SK-N-SH (cell line): ENCODE measurements around the gene EIF5. TPM values are rescaled to one million over a fixed set of nuclear protein-coding genes. Genes with fewer than 3 reads are reported as not detected.

Experiments
- CTCF ChIA-PET: fragments of 300-600, 350-600 bp; formaldehyde crosslinking; extraction: SDS; loops from one replicate; lab custom pipeline; 2021; lab: Yijun Ruan, JAX
- POLR2A ChIA-PET: fragments of 350-600 bp; sonication (Branson Sonifier 250); formaldehyde crosslinking; extraction: SDS; loops from one replicate; lab custom pipeline; 2020; ENCODE audit warnings: antibody characterized with exemption, inconsistent platforms; lab: Yijun Ruan, JAX
- DNase-seq: peaks from one replicate; pipeline ENCODE4 v3.0.0; 2012
- H2AFZ ChIP-seq: fragments of 200-600 bp; sonication (generic); 2 replicates; pipeline ENCODE4 v1.8.1; 2016; ENCODE audit warnings: antibody characterized with exemption, mild to moderate bottlenecking, low read depth
- H3F3A ChIP-seq: fragments of 200-600 bp; sonication (generic); replicated peaks from 2 replicates; pipeline ENCODE3; 2016; ENCODE audit warnings: antibody characterized with exemption, mild to moderate bottlenecking; ENCODE audit not compliant: insufficient read depth
- H3K27ac ChIP-seq, 2 experiments: fragments of 200-500 bp in 1 of 2; fragments of 200-600 bp in 1 of 2; sonication (Bioruptor generic) in 1 of 2; sonication (generic), shearing (Covaris generic) in 1 of 2; 2 replicates each; pipeline versions ENCODE4 v1.5.1 to v1.6.1; 2014 to 2016; ENCODE audit warnings: low read depth in 2 of 2, inconsistent platforms in 1 of 2, low read length in 1 of 2, mild to moderate bottlenecking in 1 of 2, mixed read lengths in 1 of 2
- H3K27me3 ChIP-seq: fragments of 200-600 bp; sonication (generic), shearing (Covaris generic); 2 replicates; pipeline ENCODE4 v1.6.1; 2016; ENCODE audit warnings: mixed run types; ENCODE audit not compliant: insufficient read depth
- H3K36me3 ChIP-seq, 2 experiments: fragments of 200-500 bp in 1 of 2; fragments of 200-600 bp in 1 of 2; sonication (Bioruptor generic) in 1 of 2; sonication (generic) in 1 of 2; replicated peaks in 1 of 2; 2 replicates each; pipeline versions ENCODE3 to v1.5.1; 2014 to 2016; ENCODE audit warnings: low read length in 1 of 2, mild to moderate bottlenecking in 1 of 2; ENCODE audit not compliant: insufficient read depth in 2 of 2, control insufficient read depth in 1 of 2
- H3K4me1 ChIP-seq, 2 experiments: fragments of 200-500 bp in 1 of 2; fragments of 200-600 bp in 1 of 2; sonication (Bioruptor generic) in 1 of 2; sonication (generic), shearing (Covaris generic) in 1 of 2; 2 replicates each; pipeline versions ENCODE4 v1.5.1 to v1.6.1; 2014 to 2016; ENCODE audit warnings: low read depth in 1 of 2, low read length in 1 of 2, mixed run types in 1 of 2; ENCODE audit not compliant: insufficient read depth in 2 of 2, control insufficient read depth in 1 of 2
- H3K4me2 ChIP-seq: fragments of 200-600 bp; sonication (generic), shearing (Covaris generic); 2 replicates; pipeline ENCODE4 v1.6.1; 2017; ENCODE audit warnings: mixed run types
- H3K4me3 ChIP-seq, 2 experiments: fragments of 200-500 bp in 1 of 2; fragments of 200-600 bp in 1 of 2; sonication (Bioruptor generic) in 1 of 2; sonication (generic), shearing (Covaris generic) in 1 of 2; 2 replicates each; pipeline versions ENCODE4 v1.5.1 to v1.8.1; 2014 to 2016; ENCODE audit warnings: low read depth in 2 of 2, inconsistent platforms in 1 of 2, low read length in 1 of 2, mild to moderate bottlenecking in 1 of 2, mixed read lengths in 1 of 2, moderate library complexity in 1 of 2
- H3K79me2 ChIP-seq: fragments of 200-600 bp; sonication (generic); 2 replicates; pipeline ENCODE4 v1.8.1; 2017; ENCODE audit warnings: mild to moderate bottlenecking; ENCODE audit not compliant: insufficient read depth
- H3K9ac ChIP-seq: fragments of 200-600 bp; sonication (generic); 2 replicates; pipeline ENCODE4 v1.6.1; 2017; ENCODE audit warnings: mixed run types
- H3K9me2 ChIP-seq: fragments of 200-600 bp; sonication (generic); 2 replicates; pipeline ENCODE4 v1.6.1; 2017; ENCODE audit warnings: mixed run types
- H3K9me3 ChIP-seq: fragments of 200-600 bp; sonication (generic); 2 replicates; pipeline ENCODE4 v1.6.1; 2017; ENCODE audit warnings: mixed run types, mild to moderate bottlenecking, moderate library complexity
- H4K20me1 ChIP-seq: fragments of 200-600 bp; sonication (generic); 2 replicates; pipeline ENCODE4 v1.6.1; 2017; ENCODE audit warnings: mild to moderate bottlenecking, mixed run types; ENCODE audit not compliant: insufficient read depth
- CHD2 ChIP-seq: fragments of 150-350 bp; IDR thresholded peaks from 2 replicates; pipeline ENCODE4 v1.6.1; 2018; ENCODE audit warnings: low read length; ENCODE audit not compliant: partially characterized antibody
- EZH2phosphoT487 ChIP-seq: fragments of 200-600 bp; sonication (generic); IDR thresholded peaks from 2 replicates; pipeline ENCODE4 v1.6.1; 2017; ENCODE audit warnings: low read depth, mixed run types, mild to moderate bottlenecking, antibody characterized with exemption, moderate library complexity, borderline replicate concordance
- FOSL2 ChIP-seq: IDR thresholded peaks from 2 replicates; pipeline ENCODE4 v1.4.0; 2012; ENCODE audit warnings: low read depth, mild to moderate bottlenecking, moderate library complexity, borderline replicate concordance
- FOXJ3 ChIP-seq: sonication (generic); formaldehyde crosslinking; IDR thresholded peaks from 2 replicates; pipeline ENCODE4 v1.5.1; 2020; ENCODE audit warnings: mild to moderate bottlenecking, missing genetic modification reagents
- GABPA ChIP-seq: IDR thresholded peaks from 2 replicates; pipeline ENCODE4 v1.4.0; 2012; ENCODE audit warnings: low read depth, mild to moderate bottlenecking
- GATA2 ChIP-seq: sonication (generic); formaldehyde crosslinking; IDR thresholded peaks from 2 replicates; pipeline ENCODE4 v1.5.0; 2020; ENCODE audit warnings: mild to moderate bottlenecking, missing genetic modification reagents
- MEF2A ChIP-seq: IDR thresholded peaks from 2 replicates; pipeline ENCODE4 v1.4.0; 2012; ENCODE audit warnings: low read depth, borderline replicate concordance
- MXI1 ChIP-seq: IDR thresholded peaks from 2 replicates; pipeline ENCODE4 v1.6.1; 2012; ENCODE audit warnings: mild to moderate bottlenecking, low read depth, low read length, improper control_type of control experiment
- NFIC ChIP-seq: IDR thresholded peaks from 2 replicates; pipeline ENCODE4 v1.4.0; 2012; ENCODE audit warnings: borderline replicate concordance
- NRF1 ChIP-seq: IDR thresholded peaks from 2 replicates; pipeline ENCODE4 v1.6.1; 2012; ENCODE audit warnings: low read depth, mild to moderate bottlenecking, low read length
- PBX3 ChIP-seq: IDR thresholded peaks from 2 replicates; pipeline ENCODE4; 2012
- REST ChIP-seq: IDR thresholded peaks from 2 replicates; pipeline ENCODE4 v1.6.1; 2012; ENCODE audit warnings: mild to moderate bottlenecking, low read depth, low read length, moderate library complexity
- RFX5 ChIP-seq: IDR thresholded peaks from 2 replicates; pipeline ENCODE4 v1.6.1; 2012; ENCODE audit warnings: mild to moderate bottlenecking, improper control_type of control experiment, low read length
- RXRA ChIP-seq: IDR thresholded peaks from 2 replicates; pipeline ENCODE4 v1.4.0; 2012; ENCODE audit warnings: low read depth, mild to moderate bottlenecking, borderline replicate concordance
- SIN3A ChIP-seq: IDR thresholded peaks from 2 replicates; pipeline ENCODE4 v1.6.1; 2012; ENCODE audit warnings: low read depth, mild to moderate bottlenecking, low read length, moderate library complexity, borderline replicate concordance
- SMC3 ChIP-seq: IDR thresholded peaks from 2 replicates; pipeline ENCODE4 v1.6.1; 2012; ENCODE audit warnings: low read depth, low read length, improper control_type of control experiment
- ZBTB33 ChIP-seq: IDR thresholded peaks from 2 replicates; pipeline ENCODE4 v1.4.0; 2012; ENCODE audit warnings: low read depth, borderline replicate concordance
- WGBS: methylation state at CpG from one replicate; pipeline ENCODE4 v1.1.6; 2017; ENCODE audit warnings: low lambda C conversion rate; 5-methylcytosine and 5-hydroxymethylcytosine counted together
- polyA plus RNA-seq, 3 experiments: library from polyadenylated mRNA; depleted of rRNA; stranded (reverse); fragments of >200 nt; gene quantifications; 2 replicates each; pipeline ENCODE4 v1.2.3, GENCODE V29; 2012
- TF ChIP-seq, protein P1 (sequence below): IDR thresholded peaks from 2 replicates; pipeline ENCODE4 v1.4.0; 2012; ENCODE audit warnings: low read depth

Gene EIF5
- polyA plus RNA-seq, 1 of the 3 experiments (the other 2 are of a cell fraction), result 127 TPM

GRCh38 chr14:103372552-103373304 lies 38.7 kb downstream of the EIF5 start (continued):
- TF ChIP-seq REST (no peak), GABPA (peak; percentile 48; the same call in 1 of the 2 replicates), SIN3A (no peak), MXI1 (no peak), NRF1 (no peak)
- TF ChIP-seq, protein P1, sequence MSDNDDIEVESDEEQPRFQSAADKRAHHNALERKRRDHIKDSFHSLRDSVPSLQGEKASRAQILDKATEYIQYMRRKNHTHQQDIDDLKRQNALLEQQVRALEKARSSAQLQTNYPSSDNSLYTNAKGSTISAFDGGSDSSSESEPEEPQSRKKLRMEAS, result peak; percentile 91

GRCh38 chr14:103374121-103374520 lies 40.1 kb downstream of the EIF5 start:
- ChIA-PET POLR2A (interaction anchor here (0.9 to 1.2 kb wide), 3 partner anchors 8 to 40 kb away, joined by 4 to 5 read pairs (median 4); partner anchors contain the start of gene EIF5), CTCF (interaction anchor here (1.0 to 6.4 kb wide), 4 partner anchors 11 to 23 kb away, joined by 3 to 48 read pairs (median 6); partner anchors contain the start of gene MARK3)
- H3K79me2 ChIP-seq, result no peaks in the 10 kb centered on the region
- no peaks in the 10 kb centered on the region for H3K27me3 ChIP-seq
- peaks cover 0 to 6% of the 10 kb centered on the region in 2 experiments; a peak in 2 of 4 replicates for H3K4me1 ChIP-seq
- peak overlapping the region in 1 of 2 experiments; percentile 34; a peak in 1 of 4 replicates for H3K27ac ChIP-seq
- H3K9ac ChIP-seq, result no peak overlapping the region
- peak overlapping the region; percentile 57; the same call in 1 of the 2 replicates for H2AFZ ChIP-seq
- H3K9me3 ChIP-seq, result no peaks in the 10 kb centered on the region
- no peaks in the 10 kb centered on the region for H3K36me3 ChIP-seq
- no peaks in the 10 kb centered on the region for H4K20me1 ChIP-seq
- no peaks in the 10 kb centered on the region for H3K9me2 ChIP-seq
- 32% methylated on average over 10 of the region's 11 CpGs for WGBS
- H3F3A ChIP-seq, result peaks cover 15% of the 10 kb centered on the region
- peak overlapping the region in 1 of 2 experiments; percentile 35; a peak in 2 of 4 replicates for H3K4me3 ChIP-seq
- H3K4me2 ChIP-seq, result no peak overlapping the region
- peak; percentile 79 for DNase-seq
- TF ChIP-seq MEF2A, result no peak
- TF ChIP-seq FOSL2, result no peak
- TF ChIP-seq RFX5, result no peak
- no peak for TF ChIP-seq SIN3A
- TF ChIP-seq GATA2 (CRISPR knock-in tag), result peak; percentile 49
- no peak for TF ChIP-seq FOXJ3 (CRISPR knock-in tag)
- TF ChIP-seq MXI1, result peak; percentile 25; the same call in 1 of the 2 replicates
- TF ChIP-seq RXRA, result no peak
- TF ChIP-seq NFIC, result no peak
- TF ChIP-seq EZH2phosphoT487, result no peak
- TF ChIP-seq SMC3, result no peak
- TF ChIP-seq PBX3, result no peak
- TF ChIP-seq CHD2, result no peak
- no peak for TF ChIP-seq ZBTB33
- TF ChIP-seq REST, result no peak
